ENCODE data around the gene CFAP410. TPM values are rescaled to one million over a fixed set of nuclear protein-coding genes. Genes with fewer than 3 reads are reported as not detected.
A peak's percentile ranks its signal among the peaks of the same experiment; 100 is the strongest.

Gene CFAP410
- total and polyA plus RNA-seq, 2 donors (not counting 1 experiment from before 2014, with no cell fraction given): 69.2 to 98.8 TPM

DNA sequence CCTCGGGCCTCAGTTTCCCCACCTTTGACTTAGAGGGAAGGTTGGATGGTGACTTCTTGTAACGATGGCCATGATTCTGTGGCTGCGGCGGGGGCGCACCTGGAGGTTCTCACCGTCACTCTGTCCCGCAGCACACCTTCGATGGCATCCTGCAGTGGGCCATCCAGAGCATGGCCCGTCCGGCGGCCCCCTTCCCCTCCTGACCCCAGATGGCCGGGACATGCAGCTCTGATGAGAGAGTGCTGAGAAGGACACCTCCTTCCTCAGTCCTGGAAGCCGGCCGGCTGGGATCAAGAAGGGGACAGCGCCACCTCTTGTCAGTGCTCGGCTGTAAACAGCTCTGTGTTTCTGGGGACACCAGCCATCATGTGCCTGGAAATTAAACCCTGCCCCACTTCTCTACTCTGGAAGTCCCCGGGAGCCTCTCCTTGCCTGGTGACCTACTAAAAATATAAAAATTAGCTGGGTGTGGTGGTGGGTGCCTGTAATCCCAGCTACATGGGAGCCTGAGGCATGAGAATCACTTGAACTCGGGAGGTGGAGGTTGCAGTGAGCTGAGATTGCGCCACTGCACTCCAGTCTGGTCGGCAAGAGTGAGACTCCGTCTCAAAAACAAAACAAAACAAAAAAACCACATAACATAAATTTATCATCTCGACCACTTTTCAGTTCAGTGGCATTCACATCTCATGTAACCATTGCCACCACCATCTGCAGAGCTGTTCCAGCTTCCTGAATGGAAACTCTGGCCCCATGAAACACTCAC is 41.5 kb downstream of the CFAP410 start:
- Mint-ChIP-seq H3K9me3 (ENCODE audit: insufficient read depth) (no peaks in the 10 kb centered on the region), H3K4me1 (peaks cover 57% of the 10 kb centered on the region), H3K27me3 (no peaks in the 10 kb centered on the region), H3K4me3 (peak overlapping the region; percentile 64), H3K27ac (peak overlapping the region; percentile 61)
- Histone ChIP-seq H3K4me1 (ENCODE audit: control insufficient read depth in 2 of 2, insufficient read depth in 2 of 2, low read length in 2 of 2) (peaks cover 65 to 82% of the 10 kb centered on the region in 2 donors), H3K36me3 (replicated peaks in 1 of 2; ENCODE audit: control extremely low read depth in 1 of 2, control insufficient read depth in 1 of 2, extremely low read depth in 1 of 2, insufficient read depth in 2 of 2, low read length in 1 of 2) (no peaks in the 10 kb centered on the region), H3K4me3 (ENCODE audit: control extremely low read depth in 1 of 5, extremely low read depth in 1 of 5, insufficient read depth in 1 of 5, low read depth in 2 of 5, low read length in 4 of 5) (peak overlapping the region in 1 of 5 experiments; percentile 17), H3K9ac (ENCODE audit: low read length) (no peak overlapping the region), H3K4me2 (replicated peaks; ENCODE audit: low read depth, low read length, poor library complexity, severe bottlenecking) (peak overlapping the region; percentile 54), H3K27me3 (replicated peaks in 1 of 4; ENCODE audit: control extremely low read depth in 1 of 4, control insufficient read depth in 3 of 4, insufficient read depth in 4 of 4, low read length in 3 of 4) (no peaks in the 10 kb centered on the region), H3K79me2 (ENCODE audit: control insufficient read depth, insufficient read depth, low read length) (peaks cover 26% of the 10 kb centered on the region), H3K27ac (ENCODE audit: low read length in 2 of 2) (peak overlapping the region; percentile 7 to 12), H4K20me1 (ENCODE audit: control insufficient read depth, insufficient read depth, low read length, poor library complexity, severe bottlenecking) (peaks cover 25% of the 10 kb centered on the region), H3K9me3 (ENCODE audit: control extremely low read depth in 1 of 3, control insufficient read depth in 2 of 3, insufficient read depth in 1 of 3, low read length in 2 of 3) (peaks cover 0 to 3% (median 0%) of the 10 kb centered on the region in 3 donors), H2AFZ (ENCODE audit: insufficient read depth, low read depth, low read length, poor library complexity, severe bottlenecking) (no peak overlapping the region)
- intact Hi-C loops (cut with micrococcal nuclease): no loop called here
- ChIA-PET CTCF (interaction anchor here (0.6 to 2.7 kb wide), 10 partner anchors 11 to 284 kb away, joined by 3 to 11 read pairs (median 4); no protein-coding TSS in a partner anchor), POLR2A (interaction anchor here (0.6 kb wide), 2 partner anchors 263 to 383 kb away, joined by 3 to 5 read pairs; no protein-coding TSS in a partner anchor)
- ATAC-seq (ENCODE audit: low read depth): peak; percentile 15
- TF ChIP-seq CTCF (IDR thresholded peaks at IDR 0.05) (peak; percentile 74), EZH2 (IDR thresholded peaks at IDR 0.05; ENCODE audit: borderline replicate concordance, insufficient read depth, low read depth, low read length, poor library complexity, severe bottlenecking) (no peak)
- DNase-seq: peak; percentile 88
- WGBS (ENCODE audit: insufficient coverage): 28% methylated on average over 21 of the region's 22 CpGs

GRCh38 chr21:44296916-44297315 is 42.3 kb downstream of the CFAP410 start:
- Histone ChIP-seq H3K27me3 (replicated peaks in 1 of 4; ENCODE audit: control extremely low read depth in 1 of 4, control insufficient read depth in 3 of 4, insufficient read depth in 4 of 4, low read length in 3 of 4) (no peaks in the 10 kb centered on the region), H3K9me3 (ENCODE audit: control extremely low read depth in 1 of 3, control insufficient read depth in 2 of 3, insufficient read depth in 1 of 3, low read length in 2 of 3) (peaks cover 0 to 3% (median 0%) of the 10 kb centered on the region in 3 donors), H4K20me1 (ENCODE audit: control insufficient read depth, insufficient read depth, low read length, poor library complexity, severe bottlenecking) (peaks cover 17% of the 10 kb centered on the region), H3K27ac (ENCODE audit: low read length in 2 of 2) (no peak overlapping the region), H3K4me2 (replicated peaks; ENCODE audit: low read depth, low read length, poor library complexity, severe bottlenecking) (peak overlapping the region; percentile 30), H3K36me3 (replicated peaks in 1 of 2; ENCODE audit: control extremely low read depth in 1 of 2, control insufficient read depth in 1 of 2, extremely low read depth in 1 of 2, insufficient read depth in 2 of 2, low read length in 1 of 2) (no peaks in the 10 kb centered on the region), H3K79me2 (ENCODE audit: control insufficient read depth, insufficient read depth, low read length) (peaks cover 18% of the 10 kb centered on the region), H3K9ac (ENCODE audit: low read length) (no peak overlapping the region), H2AFZ (ENCODE audit: insufficient read depth, low read depth, low read length, poor library complexity, severe bottlenecking) (no peak overlapping the region), H3K4me3 (ENCODE audit: control extremely low read depth in 1 of 5, extremely low read depth in 1 of 5, insufficient read depth in 1 of 5, low read depth in 2 of 5, low read length in 4 of 5) (no peak overlapping the region), H3K4me1 (ENCODE audit: control insufficient read depth in 2 of 2, insufficient read depth in 2 of 2, low read length in 2 of 2) (peaks cover 57 to 74% of the 10 kb centered on the region in 2 donors)
- ChIA-PET CTCF (interaction anchor here (0.8 to 2.7 kb wide), 6 partner anchors 10 to 207 kb away, joined by 3 to 9 read pairs (median 4); no protein-coding TSS in a partner anchor), POLR2A (interaction anchor here (0.7 kb wide), 1 partner anchor 359 kb away, joined by 3 read pairs; no protein-coding TSS in a partner anchor)
- ATAC-seq (ENCODE audit: low read depth) (no peak), DNase-seq (no peak)
- H3K9me3 Mint-ChIP-seq (ENCODE audit: insufficient read depth): no peaks in the 10 kb centered on the region
- H3K27me3 Mint-ChIP-seq: no peaks in the 10 kb centered on the region
- H3K4me3 Mint-ChIP-seq: no peak overlapping the region
- no peak for TF ChIP-seq CTCF (IDR thresholded peaks at IDR 0.05)
- TF ChIP-seq EZH2 (IDR thresholded peaks at IDR 0.05; ENCODE audit: borderline replicate concordance, insufficient read depth, low read depth, low read length, poor library complexity, severe bottlenecking): no peak
- H3K4me1 Mint-ChIP-seq: peaks cover 53% of the 10 kb centered on the region
- intact Hi-C loops (cut with micrococcal nuclease): no loop called here
- WGBS (ENCODE audit: insufficient coverage): 89% methylated on average over 12 of the region's 13 CpGs
- no peak overlapping the region for H3K27ac Mint-ChIP-seq

Data from B cell (primary cell).